HL-60 (cell line): ENCODE data around the gene PDE8B.

ENCODE experiments used
- DNase-seq, 2 experiments: peaks; one replicate each; pipeline ENCODE4 v3.0.0-alpha.2; 2010 to 2020; ENCODE audit warnings: low read depth in 1 of 2, low spot score in 1 of 2
- H3K27ac ChIP-seq: fragments of 250-450 bp; sonication (Bioruptor Pico); replicated peaks from 2 replicates; pipeline ENCODE4 v1.5.1; 2020; ENCODE audit warnings: mild to moderate bottlenecking, moderate library complexity
- H3K27me3 ChIP-seq: fragments of 250-450 bp; sonication (Bioruptor Pico); 2 replicates; pipeline ENCODE4 v1.5.1; 2021; ENCODE audit warnings: mild to moderate bottlenecking, moderate library complexity; ENCODE audit not compliant: insufficient read depth, poor library complexity, severe bottlenecking
- H3K4me3 ChIP-seq: replicated peaks from 2 replicates; pipeline ENCODE4 v1.5.1; 2011; ENCODE audit warnings: mild to moderate bottlenecking, control low read depth, low read length; ENCODE audit not compliant: insufficient read depth
- GABPA ChIP-seq: IDR thresholded peaks from 2 replicates; pipeline ENCODE4 v1.6.1; 2012; ENCODE audit warnings: low read depth
- POLR2AphosphoS5 ChIP-seq: IDR thresholded peaks from 2 replicates; pipeline ENCODE4 v1.6.1; 2012; ENCODE audit warnings: low read depth
- SPI1 ChIP-seq: IDR thresholded peaks from 2 replicates; pipeline ENCODE4 v1.6.1; 2012; ENCODE audit warnings: low read depth, mild to moderate bottlenecking, borderline replicate concordance
- TF ChIP-seq, protein P1 (sequence below): IDR thresholded peaks from 2 replicates; pipeline ENCODE4 v1.6.1; 2012; ENCODE audit warnings: low read depth; ENCODE audit not compliant: insufficient replicate concordance
- TF ChIP-seq, protein P2 (sequence below): IDR thresholded peaks from one replicate; pipeline ENCODE4 v1.5.1; 2011; ENCODE audit warnings: low read length, control low read depth, inconsistent platforms; ENCODE audit not compliant: insufficient read depth

PDE8B gene

DNA sequence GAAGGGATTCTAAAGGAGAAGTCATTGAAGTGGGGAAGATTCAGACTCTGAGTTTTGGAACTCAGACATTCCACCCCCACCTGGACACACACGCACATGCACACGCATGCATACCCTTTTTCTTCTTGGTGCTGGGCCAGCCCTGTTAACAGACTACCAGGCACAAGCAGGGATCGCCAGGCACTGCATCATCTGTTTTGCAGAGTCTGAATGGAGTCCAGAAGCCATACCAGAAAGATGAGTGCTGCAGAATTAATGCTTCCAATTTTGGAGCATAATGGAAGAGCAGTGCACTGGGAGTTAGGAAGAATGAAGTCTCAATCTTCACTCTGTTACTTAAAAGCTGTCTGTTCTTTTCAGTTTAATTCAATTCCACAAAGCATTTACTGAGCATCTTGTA lies 95.5 kb downstream of the PDE8B start:
- no peak for DNase-seq
- TF ChIP-seq, protein P1, sequence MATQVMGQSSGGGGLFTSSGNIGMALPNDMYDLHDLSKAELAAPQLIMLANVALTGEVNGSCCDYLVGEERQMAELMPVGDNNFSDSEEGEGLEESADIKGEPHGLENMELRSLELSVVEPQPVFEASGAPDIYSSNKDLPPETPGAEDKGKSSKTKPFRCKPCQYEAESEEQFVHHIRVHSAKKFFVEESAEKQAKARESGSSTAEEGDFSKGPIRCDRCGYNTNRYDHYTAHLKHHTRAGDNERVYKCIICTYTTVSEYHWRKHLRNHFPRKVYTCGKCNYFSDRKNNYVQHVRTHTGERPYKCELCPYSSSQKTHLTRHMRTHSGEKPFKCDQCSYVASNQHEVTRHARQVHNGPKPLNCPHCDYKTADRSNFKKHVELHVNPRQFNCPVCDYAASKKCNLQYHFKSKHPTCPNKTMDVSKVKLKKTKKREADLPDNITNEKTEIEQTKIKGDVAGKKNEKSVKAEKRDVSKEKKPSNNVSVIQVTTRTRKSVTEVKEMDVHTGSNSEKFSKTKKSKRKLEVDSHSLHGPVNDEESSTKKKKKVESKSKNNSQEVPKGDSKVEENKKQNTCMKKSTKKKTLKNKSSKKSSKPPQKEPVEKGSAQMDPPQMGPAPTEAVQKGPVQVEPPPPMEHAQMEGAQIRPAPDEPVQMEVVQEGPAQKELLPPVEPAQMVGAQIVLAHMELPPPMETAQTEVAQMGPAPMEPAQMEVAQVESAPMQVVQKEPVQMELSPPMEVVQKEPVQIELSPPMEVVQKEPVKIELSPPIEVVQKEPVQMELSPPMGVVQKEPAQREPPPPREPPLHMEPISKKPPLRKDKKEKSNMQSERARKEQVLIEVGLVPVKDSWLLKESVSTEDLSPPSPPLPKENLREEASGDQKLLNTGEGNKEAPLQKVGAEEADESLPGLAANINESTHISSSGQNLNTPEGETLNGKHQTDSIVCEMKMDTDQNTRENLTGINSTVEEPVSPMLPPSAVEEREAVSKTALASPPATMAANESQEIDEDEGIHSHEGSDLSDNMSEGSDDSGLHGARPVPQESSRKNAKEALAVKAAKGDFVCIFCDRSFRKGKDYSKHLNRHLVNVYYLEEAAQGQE, result no peak
- H3K27ac ChIP-seq, result no peak overlapping the region
- no peak overlapping the region for H3K4me3 ChIP-seq
- H3K27me3 ChIP-seq, result no peaks in the 10 kb centered on the region

DNA sequence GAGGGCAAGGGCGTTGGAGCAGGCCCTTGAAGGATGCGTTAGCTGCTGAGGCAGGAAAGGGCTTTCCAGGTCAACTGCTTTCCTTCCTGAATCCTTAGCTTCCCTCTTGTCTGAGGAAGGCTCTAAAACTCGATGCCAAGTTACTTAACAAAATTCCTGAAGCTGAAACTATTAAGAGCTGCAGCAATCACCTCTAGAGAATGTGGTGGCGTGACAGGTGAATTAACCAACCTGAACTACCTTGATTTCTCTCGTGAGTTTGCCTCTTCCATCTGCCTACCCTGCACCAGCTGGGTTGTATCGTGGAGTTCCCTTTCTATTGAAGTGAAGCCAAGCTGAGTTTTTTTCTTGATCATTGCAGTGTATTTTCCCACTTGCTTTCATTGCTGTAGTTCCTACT lies 96.1 kb downstream of the PDE8B start:
- Histone ChIP-seq H3K27me3 (no peaks in the 10 kb centered on the region), H3K4me3 (no peak overlapping the region), H3K27ac (no peak overlapping the region)
- TF ChIP-seq POLR2AphosphoS5, result no peak
- no peak for TF ChIP-seq SPI1
- TF ChIP-seq, protein P2, sequence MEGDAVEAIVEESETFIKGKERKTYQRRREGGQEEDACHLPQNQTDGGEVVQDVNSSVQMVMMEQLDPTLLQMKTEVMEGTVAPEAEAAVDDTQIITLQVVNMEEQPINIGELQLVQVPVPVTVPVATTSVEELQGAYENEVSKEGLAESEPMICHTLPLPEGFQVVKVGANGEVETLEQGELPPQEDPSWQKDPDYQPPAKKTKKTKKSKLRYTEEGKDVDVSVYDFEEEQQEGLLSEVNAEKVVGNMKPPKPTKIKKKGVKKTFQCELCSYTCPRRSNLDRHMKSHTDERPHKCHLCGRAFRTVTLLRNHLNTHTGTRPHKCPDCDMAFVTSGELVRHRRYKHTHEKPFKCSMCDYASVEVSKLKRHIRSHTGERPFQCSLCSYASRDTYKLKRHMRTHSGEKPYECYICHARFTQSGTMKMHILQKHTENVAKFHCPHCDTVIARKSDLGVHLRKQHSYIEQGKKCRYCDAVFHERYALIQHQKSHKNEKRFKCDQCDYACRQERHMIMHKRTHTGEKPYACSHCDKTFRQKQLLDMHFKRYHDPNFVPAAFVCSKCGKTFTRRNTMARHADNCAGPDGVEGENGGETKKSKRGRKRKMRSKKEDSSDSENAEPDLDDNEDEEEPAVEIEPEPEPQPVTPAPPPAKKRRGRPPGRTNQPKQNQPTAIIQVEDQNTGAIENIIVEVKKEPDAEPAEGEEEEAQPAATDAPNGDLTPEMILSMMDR, result no peak
- TF ChIP-seq GABPA, result no peak
- TF ChIP-seq, protein P1, result no peak
- DNase-seq, result no peak

DNA sequence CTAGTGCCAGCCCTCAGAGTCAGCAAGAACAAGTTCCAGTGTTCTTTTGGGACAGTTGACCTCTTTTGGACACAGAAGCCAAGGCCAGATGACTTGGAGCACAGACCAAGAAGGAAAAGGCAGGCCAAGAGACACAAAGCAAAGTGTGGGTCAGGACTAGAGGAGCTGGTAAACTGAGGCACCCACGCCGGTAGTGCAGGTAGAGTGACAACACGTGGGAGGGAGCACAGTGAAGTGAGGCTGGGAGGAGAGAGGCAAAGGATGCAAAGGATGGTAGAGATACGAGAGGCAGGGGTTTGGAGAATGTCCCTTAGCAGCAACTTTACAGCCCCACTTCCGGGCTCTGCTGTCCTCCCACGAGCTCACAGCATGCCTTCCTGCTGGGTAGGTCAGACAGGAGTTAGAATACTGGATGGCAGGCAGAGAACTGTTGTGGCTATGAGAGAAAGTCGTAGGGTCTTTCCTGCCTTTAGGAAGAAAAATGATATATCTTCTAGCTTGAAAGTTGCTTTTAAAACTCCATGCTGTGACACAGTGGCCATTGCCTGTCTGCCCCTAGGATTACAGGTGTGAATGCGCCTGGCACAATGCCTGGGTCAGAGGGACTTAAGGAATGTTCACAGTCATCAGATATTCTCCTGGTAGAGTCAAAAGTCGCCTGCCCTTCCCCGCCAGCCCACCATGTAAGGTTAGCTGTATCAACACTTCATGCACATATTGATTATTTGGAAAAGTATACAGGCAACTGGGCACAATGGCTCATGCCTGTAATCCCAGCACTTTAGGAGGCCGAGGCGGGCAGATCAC lies 97.9 kb downstream of the PDE8B start:
- no peak for DNase-seq
- Histone ChIP-seq H3K27ac (no peak overlapping the region), H3K4me3 (no peak overlapping the region), H3K27me3 (no peaks in the 10 kb centered on the region)
- TF ChIP-seq POLR2AphosphoS5, result no peak
- TF ChIP-seq SPI1, result no peak
- TF ChIP-seq, protein P2, result no peak
- no peak for TF ChIP-seq GABPA

DNA sequence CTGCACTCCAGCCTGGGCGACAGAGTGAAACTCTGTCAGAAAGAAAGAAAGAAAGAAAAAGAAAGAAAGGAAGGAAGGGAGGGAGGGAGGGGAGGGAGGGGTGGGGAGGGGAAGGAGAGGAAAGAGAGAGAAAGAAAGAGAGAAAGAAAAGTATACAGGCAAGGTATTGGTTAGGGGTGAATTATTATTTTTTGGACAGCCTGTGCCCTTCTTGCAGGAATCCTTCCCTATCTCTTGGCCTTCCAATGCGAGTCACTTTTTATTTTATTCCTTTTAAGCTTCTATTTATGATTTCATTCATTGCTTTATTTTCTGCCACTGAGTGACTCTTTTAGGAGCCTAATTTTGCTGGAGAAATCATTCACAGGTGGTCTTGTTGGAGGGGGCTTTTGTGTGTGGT lies 98.7 kb downstream of the PDE8B start:
- Histone ChIP-seq H3K27me3 (no peaks in the 10 kb centered on the region), H3K4me3 (no peak overlapping the region), H3K27ac (no peak overlapping the region)
- TF ChIP-seq GABPA (no peak), SPI1 (no peak), POLR2AphosphoS5 (no peak)
- TF ChIP-seq, protein P1, result no peak
- TF ChIP-seq, protein P2, result no peak
- no peak for DNase-seq
